Measurements from ENCODE around the gene FCHO2. TPM values are rescaled to one million over a fixed set of nuclear protein-coding genes. Genes with fewer than 3 reads are reported as not detected.

Gene FCHO2
- total RNA-seq, 5 donors from 2014 or later (not counting 1 experiment from before 2014, with no cell fraction given), result 0.90 to 5.5 (median 4.1) TPM

DNA sequence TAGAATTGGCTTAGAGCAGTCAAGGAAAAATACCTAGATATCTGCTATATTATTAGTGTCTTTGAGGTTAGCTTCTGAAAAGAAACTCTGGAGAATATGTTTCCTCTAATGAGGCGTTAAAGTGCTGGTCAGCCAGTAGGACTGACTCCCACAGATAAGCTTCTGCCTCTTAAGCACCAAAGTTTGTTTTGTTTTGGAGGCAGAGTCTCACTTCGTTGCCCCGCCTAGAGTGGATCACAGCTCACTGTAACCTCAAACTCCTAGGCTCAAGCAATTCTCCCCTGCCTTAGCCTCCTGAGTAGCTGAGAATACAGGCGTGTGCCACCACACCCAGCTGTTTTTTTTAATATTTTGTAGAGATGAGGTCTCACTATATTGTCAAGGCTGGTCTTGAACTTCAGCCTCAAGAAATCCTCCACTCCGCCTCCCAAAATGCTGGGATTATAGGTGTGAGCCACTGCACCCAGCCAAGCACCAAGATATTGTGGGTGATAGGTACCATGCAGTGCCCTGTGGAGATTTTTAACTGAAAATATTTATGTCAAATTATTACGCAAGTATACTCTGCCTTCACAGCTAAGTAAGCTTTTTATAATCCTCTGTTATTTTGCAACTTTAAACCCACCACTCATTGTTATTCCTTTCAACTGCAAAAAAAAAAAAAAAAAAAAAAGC, 139.9 kb downstream of the FCHO2 start:
- Histone ChIP-seq H3K9me3 (no peaks in the 10 kb centered on the region), H3K36me3 (ENCODE audit: control insufficient read depth in 2 of 2, extremely low read depth in 1 of 2, insufficient read depth in 1 of 2, low read length in 1 of 2) (no peaks in the 10 kb centered on the region), H3K27me3 (replicated peaks in 1 of 2; ENCODE audit: control insufficient read depth in 2 of 2, extremely low read depth in 1 of 2, insufficient read depth in 2 of 2, low read length in 1 of 2) (no peaks in the 10 kb centered on the region), H3K4me3 (ENCODE audit: control insufficient read depth in 1 of 2, extremely low read depth in 1 of 2, low read length in 1 of 2) (no peak overlapping the region), H3K4me1 (ENCODE audit: control insufficient read depth in 1 of 2, extremely low read depth in 1 of 2, insufficient read depth in 2 of 2, low read length in 2 of 2) (peaks cover 0 to 3% of the 10 kb centered on the region in 2 experiments), H3K27ac (ENCODE audit: low read length) (peak overlapping the region; percentile 25)
- ChIA-PET CTCF (interaction anchor here (0.6 to 1.1 kb wide), 2 partner anchors 105 to 424 kb away, joined by 3 to 6 read pairs; no protein-coding TSS in a partner anchor), POLR2A (interaction anchor here in 1 of 2 donors (0.5 kb wide), 1 partner anchor 219 kb away, joined by 7 read pairs; no protein-coding TSS in a partner anchor)
- peaks cover 0 to 2% (median 0%) of the 10 kb centered on the region in 3 donors for H3K4me1 Mint-ChIP-seq
- no CpG with 5 or more reads among the region's 6 CpGs for WGBS (ENCODE audit: insufficient coverage)
- no peaks in the 10 kb centered on the region for H3K36me3 Mint-ChIP-seq
- DNase-seq, result no peak
- peak in 1 of 4 experiments; percentile 12 for ATAC-seq (replicated peaks in 1 of 4)
- no peak overlapping the region for H3K4me3 Mint-ChIP-seq
- H3K9me3 Mint-ChIP-seq, result peaks cover 0 to 11% (median 9%) of the 10 kb centered on the region in 3 donors
- H3K27ac Mint-ChIP-seq, result no peak overlapping the region
- H3K27me3 Mint-ChIP-seq, result peaks cover 16 to 17% of the 10 kb centered on the region in 2 donors

DNA sequence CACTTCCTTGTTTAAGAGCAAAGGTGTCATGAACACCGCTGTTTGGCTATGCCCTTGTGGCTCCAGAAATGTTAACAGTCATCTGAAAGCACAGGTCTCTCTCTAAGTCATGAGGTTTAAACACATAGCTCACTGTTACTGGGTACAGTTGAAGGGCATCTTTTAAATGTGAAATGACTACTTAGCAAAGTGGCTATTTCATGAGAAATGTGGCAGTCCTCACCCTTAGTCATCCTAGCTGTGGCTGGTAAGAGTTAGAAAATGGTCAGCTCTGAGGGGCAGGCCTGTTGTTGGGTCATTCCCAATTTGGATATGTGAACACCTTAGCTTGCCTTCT, 140.4 kb downstream of the FCHO2 start:
- ChIA-PET CTCF (interaction anchor here (0.6 to 1.1 kb wide), 2 partner anchors 104 to 423 kb away, joined by 3 to 6 read pairs; no protein-coding TSS in a partner anchor), POLR2A (no interaction called here)
- Mint-ChIP-seq H3K27ac (no peak overlapping the region), H3K9me3 (peaks cover 0 to 11% (median 9%) of the 10 kb centered on the region in 3 donors), H3K4me1 (peaks cover 0 to 2% (median 0%) of the 10 kb centered on the region in 3 donors), H3K27me3 (peaks cover 16 to 17% of the 10 kb centered on the region in 2 donors), H3K36me3 (no peaks in the 10 kb centered on the region), H3K4me3 (no peak overlapping the region)
- no CpG with 5 or more reads among the region's 1 CpG for WGBS (ENCODE audit: insufficient coverage)
- Histone ChIP-seq H3K36me3 (ENCODE audit: control insufficient read depth in 2 of 2, extremely low read depth in 1 of 2, insufficient read depth in 1 of 2, low read length in 1 of 2) (no peaks in the 10 kb centered on the region), H3K4me1 (ENCODE audit: control insufficient read depth in 1 of 2, extremely low read depth in 1 of 2, insufficient read depth in 2 of 2, low read length in 2 of 2) (peaks cover 0 to 3% of the 10 kb centered on the region in 2 experiments), H3K9me3 (no peaks in the 10 kb centered on the region), H3K4me3 (ENCODE audit: control insufficient read depth in 1 of 2, extremely low read depth in 1 of 2, low read length in 1 of 2) (no peak overlapping the region), H3K27ac (ENCODE audit: low read length) (no peak overlapping the region), H3K27me3 (replicated peaks in 1 of 2; ENCODE audit: control insufficient read depth in 2 of 2, extremely low read depth in 1 of 2, insufficient read depth in 2 of 2, low read length in 1 of 2) (no peaks in the 10 kb centered on the region)
- DNase-seq (peak in 2 of 35 experiments; percentile 19 to 25), ATAC-seq (replicated peaks in 1 of 4) (peak in 2 of 4 experiments; percentile 26 to 28)

DNA sequence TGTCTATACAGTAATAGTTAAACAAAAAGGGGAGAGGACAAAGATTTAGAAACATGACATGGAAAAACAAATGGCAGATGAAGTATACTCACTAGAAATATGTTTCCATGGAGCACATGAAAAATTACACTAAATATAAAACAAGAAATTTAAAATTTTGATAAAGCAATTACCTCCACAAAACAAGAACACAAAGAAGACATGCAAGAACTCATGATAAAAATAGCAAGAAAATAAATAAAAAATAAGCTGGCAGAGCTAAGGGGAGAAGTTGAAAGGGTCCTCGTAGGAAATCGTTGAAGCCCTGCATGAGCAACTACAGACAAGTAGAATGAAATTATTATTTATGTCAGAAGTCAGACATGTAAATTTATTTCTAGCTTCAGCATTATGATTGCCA, 141.9 kb downstream of the FCHO2 start:
- Histone ChIP-seq H3K4me1 (ENCODE audit: control insufficient read depth in 1 of 2, extremely low read depth in 1 of 2, insufficient read depth in 2 of 2, low read length in 2 of 2) (peaks cover 0 to 3% of the 10 kb centered on the region in 2 experiments), H3K4me3 (ENCODE audit: control insufficient read depth in 1 of 2, extremely low read depth in 1 of 2, low read length in 1 of 2) (no peak overlapping the region), H3K27me3 (replicated peaks in 1 of 2; ENCODE audit: control insufficient read depth in 2 of 2, extremely low read depth in 1 of 2, insufficient read depth in 2 of 2, low read length in 1 of 2) (no peaks in the 10 kb centered on the region), H3K36me3 (ENCODE audit: control insufficient read depth in 2 of 2, extremely low read depth in 1 of 2, insufficient read depth in 1 of 2, low read length in 1 of 2) (no peaks in the 10 kb centered on the region), H3K27ac (ENCODE audit: low read length) (no peak overlapping the region), H3K9me3 (no peaks in the 10 kb centered on the region)
- peaks cover 12 to 13% of the 10 kb centered on the region in 2 donors for H3K27me3 Mint-ChIP-seq
- no peak for DNase-seq
- H3K4me3 Mint-ChIP-seq, result no peak overlapping the region
- ATAC-seq (replicated peaks in 1 of 4), result no peak
- CTCF ChIA-PET, result no interaction called here
- peaks cover 0 to 2% (median 0%) of the 10 kb centered on the region in 3 donors for H3K4me1 Mint-ChIP-seq
- no peak overlapping the region for H3K27ac Mint-ChIP-seq
- peaks cover 0 to 11% (median 9%) of the 10 kb centered on the region in 3 donors for H3K9me3 Mint-ChIP-seq
- WGBS (ENCODE audit: insufficient coverage), result 80% methylated on average over 1 of the region's 2 CpGs
- POLR2A ChIA-PET, result no interaction called here
- no peaks in the 10 kb centered on the region for H3K36me3 Mint-ChIP-seq

DNA sequence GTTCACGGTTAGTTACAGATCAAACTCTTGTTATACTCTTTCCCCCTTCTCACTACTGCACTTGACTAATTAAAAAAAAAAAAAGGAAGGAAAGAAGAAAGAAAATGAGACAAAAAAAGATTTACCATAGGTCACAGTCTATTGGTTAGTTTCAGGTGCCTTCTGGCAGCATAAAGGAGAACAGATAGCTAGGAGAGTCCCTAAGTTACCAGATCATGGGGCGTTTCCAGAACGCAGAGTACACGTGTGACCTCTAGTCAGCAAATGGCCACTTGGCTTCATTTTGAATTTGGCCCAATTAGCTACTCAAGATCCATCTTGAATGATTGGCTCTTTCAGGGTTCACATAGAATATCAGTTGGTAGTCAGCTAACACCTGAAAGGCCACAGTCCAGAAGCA, 144.3 kb downstream of the FCHO2 start:
- H3K27ac ChIP-seq (ENCODE audit: low read length), result no peak overlapping the region
- peaks cover 18 to 21% of the 10 kb centered on the region in 2 donors for H3K27me3 Mint-ChIP-seq
- H3K4me1 Mint-ChIP-seq, result peaks cover 0 to 2% (median 0%) of the 10 kb centered on the region in 3 donors
- POLR2A ChIA-PET, result interaction anchor here in 1 of 2 donors (0.7 kb wide), 1 partner anchor 671 kb away, joined by 6 read pairs; no protein-coding TSS in a partner anchor
- H3K9me3 ChIP-seq, result no peaks in the 10 kb centered on the region
- H3K4me3 Mint-ChIP-seq, result no peak overlapping the region
- peaks cover 0 to 3% of the 10 kb centered on the region in 2 experiments for H3K4me1 ChIP-seq (ENCODE audit: control insufficient read depth in 1 of 2, extremely low read depth in 1 of 2, insufficient read depth in 2 of 2, low read length in 2 of 2)
- H3K36me3 Mint-ChIP-seq, result no peaks in the 10 kb centered on the region
- H3K27me3 ChIP-seq (replicated peaks in 1 of 2; ENCODE audit: control insufficient read depth in 2 of 2, extremely low read depth in 1 of 2, insufficient read depth in 2 of 2, low read length in 1 of 2), result peaks cover 0 to 4% of the 10 kb centered on the region in 2 experiments
- CTCF ChIA-PET, result no interaction called here
- H3K9me3 Mint-ChIP-seq, result peaks cover 0 to 11% (median 9%) of the 10 kb centered on the region in 3 donors
- DNase-seq (no peak), ATAC-seq (replicated peaks in 1 of 4) (no peak)
- H3K4me3 ChIP-seq (ENCODE audit: control insufficient read depth in 1 of 2, extremely low read depth in 1 of 2, low read length in 1 of 2), result no peak overlapping the region
- no peaks in the 10 kb centered on the region for H3K36me3 ChIP-seq (ENCODE audit: control insufficient read depth in 2 of 2, extremely low read depth in 1 of 2, insufficient read depth in 1 of 2, low read length in 1 of 2)
- WGBS (ENCODE audit: insufficient coverage), result 100% methylated on average over 3 of the region's 4 CpGs
- H3K27ac Mint-ChIP-seq, result no peak overlapping the region

DNA sequence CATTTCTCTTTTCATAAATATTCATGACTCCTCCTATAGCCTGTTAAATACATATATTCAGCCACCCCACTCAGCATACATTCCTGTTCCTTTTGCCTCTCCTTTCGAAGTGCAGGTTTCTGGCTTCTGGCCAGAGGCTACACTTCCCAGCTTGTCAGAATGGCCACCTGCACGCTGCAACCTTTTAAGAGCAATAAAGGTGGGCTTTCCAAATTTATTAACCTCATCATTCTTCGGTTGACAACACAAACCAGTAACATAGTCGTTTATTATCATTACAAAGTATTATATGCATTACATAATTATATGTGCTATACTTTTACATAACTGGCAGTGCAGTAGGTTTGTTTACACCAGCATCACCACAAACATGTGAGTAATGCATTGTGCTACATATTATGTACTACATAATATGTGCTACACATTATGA, 148.0 kb downstream of the FCHO2 start:
- H3K9me3 ChIP-seq, result no peaks in the 10 kb centered on the region
- WGBS (ENCODE audit: insufficient coverage), result 57% methylated on average over 1 of the region's 4 CpGs
- Mint-ChIP-seq H3K27me3 (peaks cover 19 to 27% of the 10 kb centered on the region in 2 donors), H3K4me3 (no peak overlapping the region), H3K9me3 (peaks cover 0 to 4% (median 0%) of the 10 kb centered on the region in 3 donors), H3K36me3 (no peaks in the 10 kb centered on the region), H3K4me1 (no peaks in the 10 kb centered on the region), H3K27ac (no peak overlapping the region)
- no peak overlapping the region for H3K4me3 ChIP-seq (ENCODE audit: control insufficient read depth in 1 of 2, extremely low read depth in 1 of 2, low read length in 1 of 2)
- H3K4me1 ChIP-seq (ENCODE audit: control insufficient read depth in 1 of 2, extremely low read depth in 1 of 2, insufficient read depth in 2 of 2, low read length in 2 of 2), result no peaks in the 10 kb centered on the region
- ChIA-PET POLR2A (no interaction called here), CTCF (no interaction called here)
- DNase-seq (no peak), ATAC-seq (replicated peaks in 1 of 4) (no peak)
- H3K27me3 ChIP-seq (replicated peaks in 1 of 2; ENCODE audit: control insufficient read depth in 2 of 2, extremely low read depth in 1 of 2, insufficient read depth in 2 of 2, low read length in 1 of 2), result peaks cover 0 to 6% of the 10 kb centered on the region in 2 experiments
- no peak overlapping the region for H3K27ac ChIP-seq (ENCODE audit: low read length)
- H3K36me3 ChIP-seq (ENCODE audit: control insufficient read depth in 2 of 2, extremely low read depth in 1 of 2, insufficient read depth in 1 of 2, low read length in 1 of 2), result no peaks in the 10 kb centered on the region

DNA sequence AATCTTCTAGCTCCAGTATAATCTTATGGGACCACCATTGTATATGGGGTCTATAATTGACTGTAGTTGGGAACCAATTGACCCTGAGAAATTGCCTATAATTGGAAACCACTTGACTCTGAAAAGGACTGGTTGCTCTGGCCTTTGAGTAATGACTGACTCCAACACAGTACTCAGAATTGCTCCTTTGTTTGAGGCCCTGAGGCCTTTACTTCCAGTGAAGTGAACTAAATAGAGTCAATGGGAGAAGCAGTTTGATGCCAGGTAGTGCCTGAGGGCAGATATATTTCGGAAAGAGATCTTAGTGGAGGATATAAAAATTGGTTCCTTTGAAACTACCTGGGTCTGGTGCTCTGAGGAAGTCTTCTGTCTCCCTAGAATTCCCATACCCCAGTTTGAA, 148.5 kb downstream of the FCHO2 start:
- Mint-ChIP-seq H3K36me3 (no peaks in the 10 kb centered on the region), H3K4me3 (no peak overlapping the region), H3K27me3 (peaks cover 23 to 30% of the 10 kb centered on the region in 2 donors), H3K27ac (no peak overlapping the region), H3K9me3 (peaks cover 0 to 4% (median 0%) of the 10 kb centered on the region in 3 donors), H3K4me1 (no peaks in the 10 kb centered on the region)
- no CpG with 5 or more reads among the region's 1 CpG for WGBS (ENCODE audit: insufficient coverage)
- Histone ChIP-seq H3K27ac (ENCODE audit: low read length) (no peak overlapping the region), H3K4me1 (ENCODE audit: control insufficient read depth in 1 of 2, extremely low read depth in 1 of 2, insufficient read depth in 2 of 2, low read length in 2 of 2) (no peaks in the 10 kb centered on the region), H3K9me3 (no peaks in the 10 kb centered on the region), H3K36me3 (ENCODE audit: control insufficient read depth in 2 of 2, extremely low read depth in 1 of 2, insufficient read depth in 1 of 2, low read length in 1 of 2) (no peaks in the 10 kb centered on the region), H3K4me3 (ENCODE audit: control insufficient read depth in 1 of 2, extremely low read depth in 1 of 2, low read length in 1 of 2) (no peak overlapping the region), H3K27me3 (replicated peaks in 1 of 2; ENCODE audit: control insufficient read depth in 2 of 2, extremely low read depth in 1 of 2, insufficient read depth in 2 of 2, low read length in 1 of 2) (peaks cover 0 to 6% of the 10 kb centered on the region in 2 experiments)
- ChIA-PET POLR2A (no interaction called here), CTCF (no interaction called here)
- no peak for DNase-seq
- ATAC-seq (replicated peaks in 1 of 4), result no peak
